ENCODE results near the gene SPATA31E1. TPM values are rescaled to one million over a fixed set of nuclear protein-coding genes. Genes with fewer than 3 reads are reported as not detected.

SPATA31E1 gene
- total RNA-seq, 6 experiments from 2014 or later, result not detected

DNA sequence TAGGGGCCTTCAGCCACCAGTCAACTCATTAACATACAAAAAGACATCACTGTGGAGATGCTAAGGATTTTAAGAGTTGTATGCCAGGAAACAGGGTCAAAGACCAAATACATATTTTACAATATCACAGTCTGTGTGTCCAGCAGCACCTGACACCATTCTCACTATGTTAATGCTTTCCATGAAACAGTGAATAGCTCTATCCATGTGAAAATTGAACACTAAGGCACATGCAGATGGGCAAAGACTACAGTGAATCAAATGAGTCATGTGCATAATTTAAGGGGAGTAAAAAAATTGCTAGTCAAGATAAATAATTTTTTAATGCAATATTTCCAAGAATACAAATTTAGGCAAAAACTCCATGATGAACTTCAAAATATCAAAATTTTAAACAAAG lies 7.6 kb upstream of the SPATA31E1 start:
- Histone ChIP-seq H3K4me1 (no peaks in the 10 kb centered on the region), H3K36me3 (no peaks in the 10 kb centered on the region), H3K9me3 (no peaks in the 10 kb centered on the region), H3K4me3 (no peak overlapping the region), H3K27ac (no peak overlapping the region), H3K27me3 (no peaks in the 10 kb centered on the region)
- intact Hi-C loops (cut with DNase I), result no loop called here
- DNase-seq (no peak), ATAC-seq (no peak)
- TF ChIP-seq POLR2A (IDR thresholded peaks at IDR 0.05), result no peak
- TF ChIP-seq, protein P1, sequence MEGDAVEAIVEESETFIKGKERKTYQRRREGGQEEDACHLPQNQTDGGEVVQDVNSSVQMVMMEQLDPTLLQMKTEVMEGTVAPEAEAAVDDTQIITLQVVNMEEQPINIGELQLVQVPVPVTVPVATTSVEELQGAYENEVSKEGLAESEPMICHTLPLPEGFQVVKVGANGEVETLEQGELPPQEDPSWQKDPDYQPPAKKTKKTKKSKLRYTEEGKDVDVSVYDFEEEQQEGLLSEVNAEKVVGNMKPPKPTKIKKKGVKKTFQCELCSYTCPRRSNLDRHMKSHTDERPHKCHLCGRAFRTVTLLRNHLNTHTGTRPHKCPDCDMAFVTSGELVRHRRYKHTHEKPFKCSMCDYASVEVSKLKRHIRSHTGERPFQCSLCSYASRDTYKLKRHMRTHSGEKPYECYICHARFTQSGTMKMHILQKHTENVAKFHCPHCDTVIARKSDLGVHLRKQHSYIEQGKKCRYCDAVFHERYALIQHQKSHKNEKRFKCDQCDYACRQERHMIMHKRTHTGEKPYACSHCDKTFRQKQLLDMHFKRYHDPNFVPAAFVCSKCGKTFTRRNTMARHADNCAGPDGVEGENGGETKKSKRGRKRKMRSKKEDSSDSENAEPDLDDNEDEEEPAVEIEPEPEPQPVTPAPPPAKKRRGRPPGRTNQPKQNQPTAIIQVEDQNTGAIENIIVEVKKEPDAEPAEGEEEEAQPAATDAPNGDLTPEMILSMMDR (IDR thresholded peaks at IDR 0.05), result no peak

DNA sequence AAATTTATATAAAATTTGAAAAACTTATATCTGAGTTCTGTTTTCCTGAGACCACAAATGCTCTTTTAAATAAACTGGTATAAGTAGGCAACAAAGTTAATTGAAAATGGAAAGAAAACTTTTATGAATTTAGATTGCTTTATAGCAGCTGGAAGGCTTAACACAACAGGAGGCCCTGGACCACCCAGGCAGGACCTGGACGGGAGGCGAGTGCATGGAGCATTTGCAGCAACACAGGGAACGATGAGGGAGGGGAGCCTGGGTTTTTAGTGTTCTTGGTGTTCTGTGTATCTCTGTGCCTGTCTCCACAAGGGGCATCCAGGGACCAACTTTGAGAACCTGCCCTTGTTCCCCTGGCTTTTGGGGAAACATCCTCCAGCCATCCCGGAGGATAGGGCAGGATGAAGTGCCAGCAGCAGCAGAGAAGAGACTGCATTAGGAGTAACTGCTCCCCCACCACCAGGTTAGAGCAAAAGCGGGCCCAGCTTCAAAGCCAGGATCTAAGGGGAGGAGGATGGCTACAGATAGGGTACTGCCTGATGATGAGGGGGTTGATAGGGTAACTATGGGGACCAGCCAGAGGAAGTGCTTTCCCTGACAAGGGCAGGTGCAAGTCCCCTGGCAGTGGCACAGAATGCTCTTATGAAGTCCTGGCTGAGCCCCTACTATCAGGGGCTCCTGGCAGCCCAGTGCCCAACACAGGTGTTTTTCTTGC lies 6.7 kb upstream of the SPATA31E1 start:
- TF ChIP-seq, protein P1 (IDR thresholded peaks at IDR 0.05), result no peak
- no peaks in the 10 kb centered on the region for H3K36me3 ChIP-seq
- ATAC-seq (no peak), DNase-seq (no peak)
- H3K27ac ChIP-seq, result no peak overlapping the region
- intact Hi-C loops (cut with DNase I), result no loop called here
- no peaks in the 10 kb centered on the region for H3K27me3 ChIP-seq
- no peak overlapping the region for H3K4me3 ChIP-seq
- WGBS (ENCODE audit: insufficient coverage, low coverage, low lambda C conversion rate, missing lambda C conversion rate), result 77% methylated on average over 3 of the region's 5 CpGs
- H3K9me3 ChIP-seq, result no peaks in the 10 kb centered on the region
- no peaks in the 10 kb centered on the region for H3K4me1 ChIP-seq

DNA sequence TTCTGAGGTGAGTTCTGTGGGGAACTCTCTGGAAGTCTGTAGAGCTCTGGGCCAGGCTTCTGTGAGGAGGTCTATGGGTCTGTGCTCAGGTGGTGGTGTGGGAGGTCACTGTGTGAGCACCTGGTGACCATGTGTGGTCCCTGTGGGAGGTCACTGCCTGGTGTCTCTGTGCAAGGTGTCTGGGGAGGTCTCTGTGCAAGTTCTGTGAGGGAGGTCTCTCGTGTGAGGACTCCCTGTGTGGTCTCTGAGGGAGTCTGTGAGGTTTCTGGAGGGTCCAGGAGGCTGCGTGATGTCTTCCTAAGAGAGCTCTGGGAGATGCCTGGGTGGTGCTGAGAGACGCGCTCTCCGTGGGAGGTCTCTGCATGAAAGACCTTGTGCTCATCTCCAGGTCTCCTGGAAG lies 6.0 kb upstream of the SPATA31E1 start:
- ATAC-seq, result no peak
- TF ChIP-seq POLR2A (IDR thresholded peaks at IDR 0.05), result no peak
- TF ChIP-seq, protein P1 (IDR thresholded peaks at IDR 0.05), result no peak
- no peaks in the 10 kb centered on the region for H3K4me1 ChIP-seq
- no peaks in the 10 kb centered on the region for H3K27me3 ChIP-seq
- DNase-seq, result no peak
- no peaks in the 10 kb centered on the region for H3K36me3 ChIP-seq
- no peak overlapping the region for H3K4me3 ChIP-seq
- WGBS (ENCODE audit: insufficient coverage, low coverage, low lambda C conversion rate, missing lambda C conversion rate), result no CpG with 5 or more reads among the region's 5 CpGs
- H3K27ac ChIP-seq, result no peak overlapping the region
- intact Hi-C loops (cut with DNase I), result no loop called here
- no peaks in the 10 kb centered on the region for H3K9me3 ChIP-seq

DNA sequence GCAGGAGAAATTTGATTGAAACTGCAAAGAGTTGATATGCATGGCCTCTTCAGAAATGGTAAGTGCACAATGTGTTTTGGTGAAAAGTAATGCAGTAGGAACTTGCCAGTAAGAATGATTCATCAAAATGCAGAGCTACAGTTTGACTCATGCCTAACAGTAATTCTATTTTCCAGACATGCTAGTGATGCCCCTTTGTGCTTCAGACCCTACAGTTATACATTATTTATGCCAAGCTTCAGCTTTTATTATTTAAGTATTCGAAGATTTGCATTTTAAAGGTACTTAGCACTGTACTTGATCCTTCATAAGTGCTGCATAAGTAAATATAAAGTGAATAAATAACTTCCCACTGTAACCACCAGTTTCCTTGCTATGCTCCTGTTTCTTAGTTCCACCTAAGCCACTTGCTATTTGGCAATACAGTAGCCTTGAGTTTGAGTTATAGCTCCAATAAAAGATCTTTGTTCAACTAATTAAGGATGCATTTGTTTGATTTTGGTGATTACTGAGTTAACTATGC lies 3.6 kb upstream of the SPATA31E1 start:
- ATAC-seq (peak in 1 of 4 donors; percentile 71), DNase-seq (no peak)
- no peaks in the 10 kb centered on the region for H3K27me3 ChIP-seq
- H3K27ac ChIP-seq, result no peak overlapping the region
- intact Hi-C loops (cut with DNase I), result no loop called here
- no peaks in the 10 kb centered on the region for H3K36me3 ChIP-seq
- TF ChIP-seq POLR2A (IDR thresholded peaks at IDR 0.05), result no peak
- WGBS (ENCODE audit: insufficient coverage, low coverage, low lambda C conversion rate, missing lambda C conversion rate), result 50% methylated on average over 1 of the region's 1 CpG
- no peaks in the 10 kb centered on the region for H3K4me1 ChIP-seq
- H3K4me3 ChIP-seq, result no peak overlapping the region
- no peaks in the 10 kb centered on the region for H3K9me3 ChIP-seq

DNA sequence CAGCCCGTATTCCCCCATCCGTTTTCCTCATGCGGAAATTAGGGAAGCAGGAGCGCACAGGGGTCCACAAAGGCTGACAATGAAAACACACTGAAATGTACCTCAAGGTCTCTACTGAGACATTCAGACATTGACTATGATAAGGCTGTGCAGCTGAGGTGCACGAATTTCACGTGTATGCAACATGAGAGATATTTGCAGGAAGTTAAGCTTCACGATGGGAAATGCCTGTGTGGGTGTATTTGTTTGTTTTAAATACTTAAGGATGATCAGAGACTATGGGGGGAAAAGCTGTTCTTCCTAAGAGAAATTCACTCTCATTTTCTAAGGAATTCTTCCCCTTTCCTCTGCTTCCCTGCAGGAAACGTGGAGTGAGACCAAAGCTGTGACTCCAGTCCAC lies 2.6 kb upstream of the SPATA31E1 start:
- H3K27me3 ChIP-seq, result no peaks in the 10 kb centered on the region
- TF ChIP-seq, protein P1 (IDR thresholded peaks at IDR 0.05), result no peak
- no peak for TF ChIP-seq POLR2A (IDR thresholded peaks at IDR 0.05)
- ATAC-seq (no peak), DNase-seq (no peak)
- no peaks in the 10 kb centered on the region for H3K9me3 ChIP-seq
- H3K4me1 ChIP-seq, result no peaks in the 10 kb centered on the region
- intact Hi-C loops (cut with DNase I), result no loop called here
- 72% methylated on average over 8 of the region's 8 CpGs for WGBS (ENCODE audit: insufficient coverage, low coverage, low lambda C conversion rate, missing lambda C conversion rate)
- no peak overlapping the region for H3K27ac ChIP-seq
- H3K4me3 ChIP-seq, result no peak overlapping the region
- H3K36me3 ChIP-seq, result no peaks in the 10 kb centered on the region

Measured in right lobe of liver (tissue), 6 donors.